GM12873 (cell line): ENCODE results near the gene TRIM22.

ENCODE experiments used
- CTCF ChIP-seq: IDR thresholded peaks from 2 replicates; pipeline ENCODE4 v1.5.1; 2012; ENCODE audit warnings: low read depth, mild to moderate bottlenecking, moderate library complexity, low read length, control low read depth; ENCODE audit not compliant: insufficient read depth; ENCODE audit errors: missing control alignments

TRIM22 gene

GRCh38 chr11:5684646-5685362, 4.8 kb upstream of the TRIM22 start, which contains the start of gene TRIM5:
Gene TRIM5 (minus strand): TSS chr11:5685074. CDS start chr11:5680177, 4,897 bp downstream.
- TF ChIP-seq CTCF: peak; percentile 77

- no peak for TF ChIP-seq CTCF
Observed at GRCh38 chr11:5686426-5686825, 3.2 kb upstream of the TRIM22 start.

GRCh38 chr11:5688482-5688881, 1.1 kb upstream of the TRIM22 start:
- no peak for TF ChIP-seq CTCF

- no peak for TF ChIP-seq CTCF
Observed at GRCh38 chr11:5690216-5690615, 626 bp downstream of the TRIM22 start.

GRCh38 chr11:5690736-5691135, 1.1 kb downstream of the TRIM22 start:
- TF ChIP-seq CTCF: no peak

- TF ChIP-seq CTCF: no peak
Observed at GRCh38 chr11:5691964-5692361, 2.4 kb downstream of the TRIM22 start.

- TF ChIP-seq CTCF: no peak
Observed at GRCh38 chr11:5694642-5695041, 5.1 kb downstream of the TRIM22 start.

- TF ChIP-seq CTCF: no peak
Observed at GRCh38 chr11:5695580-5695979, 6.0 kb downstream of the TRIM22 start.
